ENCODE results near the gene SGIP1.

The SGIP1 gene

GRCh38 chr1:66752000-66752592 is 218.1 kb downstream of the SGIP1 start, which contains the start of gene DYNLT5:
TSS of gene DYNLT5 (plus strand) at chr1:66752459. CDS start at chr1:66754659, 2,200 bp downstream.
- H3K9ac ChIP-seq (ENCODE audit: low read length): no peak within 1 kb of the TSS
- DNase-seq: no peak
- H3K27me3 ChIP-seq (replicated peaks; ENCODE audit: insufficient read depth, low read length): no peaks in the 10 kb centered on the region
- no peak within 1 kb of the TSS for H2AFZ ChIP-seq (ENCODE audit: low read length)
- H3K4me1 ChIP-seq (ENCODE audit: low read length): peaks cover 12% of the 10 kb centered on the region
- peak within 1 kb of the TSS; percentile 13; the same call in 1 of the 2 replicates for H3K4me3 ChIP-seq (ENCODE audit: low read length)
- H3K36me3 ChIP-seq (replicated peaks; ENCODE audit: insufficient read depth, low read length): no peaks in the 10 kb centered on the region
- no peaks in the 10 kb centered on the region for H3K9me3 ChIP-seq (replicated peaks; ENCODE audit: insufficient read depth, low read length)
- H3K4me2 ChIP-seq (ENCODE audit: low read depth, low read length): peak within 1 kb of the TSS; percentile 20; the same call in 1 of the 2 replicates
- H3K27ac ChIP-seq (ENCODE audit: low read length): no peak within 1 kb of the TSS
- no peak for TF ChIP-seq CTCF (IDR thresholded peaks at IDR 0.05; ENCODE audit: low read length)
- no peak for TF ChIP-seq EZH2 (optimal IDR thresholded peaks at IDR 0.05; ENCODE audit: low read depth, low read length)
- TF ChIP-seq EZH2phosphoT487 (IDR thresholded peaks at IDR 0.05; ENCODE audit: low read length): no peak
- H4K20me1 ChIP-seq (ENCODE audit: insufficient read depth, low read length): no peaks in the 10 kb centered on the region
- H3K79me2 ChIP-seq (ENCODE audit: low read length): no peaks in the 10 kb centered on the region
- no peaks in the 10 kb centered on the region for H3K9me2 ChIP-seq (replicated peaks; ENCODE audit: insufficient read depth, low read length)
- H3F3A ChIP-seq (ENCODE audit: insufficient read depth, low read length): peaks cover 6% of the 10 kb centered on the region; the same call in 1 of the 2 replicates

- no peaks in the 10 kb centered on the region for H3K9me3 ChIP-seq (replicated peaks; ENCODE audit: insufficient read depth, low read length)
- H3K79me2 ChIP-seq (ENCODE audit: low read length): no peaks in the 10 kb centered on the region
- H3K27me3 ChIP-seq (replicated peaks; ENCODE audit: insufficient read depth, low read length): no peaks in the 10 kb centered on the region
- DNase-seq: no peak
- peaks cover 19% of the 10 kb centered on the region for H3K4me1 ChIP-seq (ENCODE audit: low read length)
- no peak overlapping the region for H2AFZ ChIP-seq (ENCODE audit: low read length)
- no peak overlapping the region; the same call in 1 of the 2 replicates for H3K4me3 ChIP-seq (ENCODE audit: low read length)
- no peak for TF ChIP-seq CTCF (IDR thresholded peaks at IDR 0.05; ENCODE audit: low read length)
- H3K27ac ChIP-seq (ENCODE audit: low read length): no peak overlapping the region
- no peak overlapping the region for H3K9ac ChIP-seq (ENCODE audit: low read length)
- H3F3A ChIP-seq (ENCODE audit: insufficient read depth, low read length): peaks cover 13% of the 10 kb centered on the region
- no peaks in the 10 kb centered on the region for H3K36me3 ChIP-seq (replicated peaks; ENCODE audit: insufficient read depth, low read length)
- peak overlapping the region; percentile 20; the same call in 1 of the 2 replicates for H3K4me2 ChIP-seq (ENCODE audit: low read depth, low read length)
- H3K9me2 ChIP-seq (replicated peaks; ENCODE audit: insufficient read depth, low read length): no peaks in the 10 kb centered on the region
- no peaks in the 10 kb centered on the region for H4K20me1 ChIP-seq (ENCODE audit: insufficient read depth, low read length)
These were observed 218.9 kb downstream of the SGIP1 start for GRCh38 chr1:66752671-66753371.

- Histone ChIP-seq H3K9me2 (replicated peaks; ENCODE audit: insufficient read depth, low read length) (no peaks in the 10 kb centered on the region), H3K4me3 (ENCODE audit: low read length) (peak overlapping the region; percentile 40), H3K79me2 (ENCODE audit: low read length) (no peaks in the 10 kb centered on the region), H3K4me2 (ENCODE audit: low read depth, low read length) (peak overlapping the region; percentile 66), H4K20me1 (ENCODE audit: insufficient read depth, low read length) (no peaks in the 10 kb centered on the region), H3F3A (ENCODE audit: insufficient read depth, low read length) (peaks cover 41% of the 10 kb centered on the region), H3K9ac (ENCODE audit: low read length) (peak overlapping the region; percentile 44), H3K4me1 (ENCODE audit: low read length) (peaks cover 53% of the 10 kb centered on the region), H3K36me3 (replicated peaks; ENCODE audit: insufficient read depth, low read length) (no peaks in the 10 kb centered on the region), H2AFZ (ENCODE audit: low read length) (0 out of 2 replicates have a peak overlapping the region, but pooled peaks have one; percentile 4), H3K9me3 (replicated peaks; ENCODE audit: insufficient read depth, low read length) (no peaks in the 10 kb centered on the region), H3K27me3 (replicated peaks; ENCODE audit: insufficient read depth, low read length) (no peaks in the 10 kb centered on the region), H3K27ac (ENCODE audit: low read length) (peak overlapping the region; percentile 84)
- DNase-seq: no peak
- TF ChIP-seq EZH2 (optimal IDR thresholded peaks at IDR 0.05; ENCODE audit: low read depth, low read length) (no peak), EZH2phosphoT487 (IDR thresholded peaks at IDR 0.05; ENCODE audit: low read length) (no peak), CTCF (IDR thresholded peaks at IDR 0.05; ENCODE audit: low read length) (no peak)
These were observed 223.8 kb downstream of the SGIP1 start for GRCh38 chr1:66757722-66758240.
